IPS-18a (cell line): ENCODE measurements around the gene KCNIP4.

Source experiments
- H3K27ac ChIP-seq: one replicate; pipeline ENCODE4 v1.5.1; 2013; ENCODE audit warnings: low read length
- H3K27me3 ChIP-seq: one replicate; pipeline ENCODE4 v1.6.1; 2013; ENCODE audit warnings: mild to moderate bottlenecking, low read length; ENCODE audit not compliant: control insufficient read depth, insufficient read depth
- H3K36me3 ChIP-seq: one replicate; pipeline ENCODE4 v1.6.1; 2013; ENCODE audit warnings: low read depth, low read length; ENCODE audit not compliant: control insufficient read depth
- H3K4me1 ChIP-seq: one replicate; pipeline ENCODE4 v1.6.1; 2013; ENCODE audit warnings: low read depth, low read length; ENCODE audit not compliant: control insufficient read depth
- H3K4me3 ChIP-seq: one replicate; pipeline ENCODE4 v1.5.1; 2013; ENCODE audit warnings: low read length
- H3K9ac ChIP-seq: one replicate; pipeline ENCODE4 v1.6.1; 2013; ENCODE audit warnings: mild to moderate bottlenecking, low read length, moderate library complexity
- H3K9me3 ChIP-seq: one replicate; pipeline ENCODE4 v1.6.1; 2013; ENCODE audit warnings: low read depth, low read length; ENCODE audit not compliant: control insufficient read depth

The KCNIP4 gene

DNA sequence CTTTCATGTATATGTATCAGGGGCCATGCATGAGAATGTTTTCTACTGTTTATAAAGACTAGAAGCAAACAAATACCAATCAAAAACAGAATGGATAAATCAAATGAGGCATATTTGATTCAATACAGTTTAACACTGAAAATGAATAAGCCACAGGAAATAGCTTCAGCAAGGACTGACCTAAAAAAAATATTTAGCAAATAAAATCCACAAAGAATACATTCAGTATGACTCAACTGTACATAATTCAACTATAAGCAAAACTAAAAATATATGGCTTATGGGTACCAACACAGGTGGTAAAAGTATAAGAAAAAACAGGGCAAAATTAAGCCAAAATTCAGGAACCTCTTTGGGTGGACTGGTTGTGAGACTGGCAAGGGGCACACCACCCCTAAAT is 112.9 kb downstream of the KCNIP4 start:
- H3K27me3 ChIP-seq, result no peaks in the 10 kb centered on the region
- peaks cover 5% of the 10 kb centered on the region for H3K9me3 ChIP-seq
- H3K4me1 ChIP-seq, result no peaks in the 10 kb centered on the region
- no peak overlapping the region for H3K9ac ChIP-seq
- no peak overlapping the region for H3K27ac ChIP-seq
- H3K4me3 ChIP-seq, result no peak overlapping the region
- no peaks in the 10 kb centered on the region for H3K36me3 ChIP-seq

DNA sequence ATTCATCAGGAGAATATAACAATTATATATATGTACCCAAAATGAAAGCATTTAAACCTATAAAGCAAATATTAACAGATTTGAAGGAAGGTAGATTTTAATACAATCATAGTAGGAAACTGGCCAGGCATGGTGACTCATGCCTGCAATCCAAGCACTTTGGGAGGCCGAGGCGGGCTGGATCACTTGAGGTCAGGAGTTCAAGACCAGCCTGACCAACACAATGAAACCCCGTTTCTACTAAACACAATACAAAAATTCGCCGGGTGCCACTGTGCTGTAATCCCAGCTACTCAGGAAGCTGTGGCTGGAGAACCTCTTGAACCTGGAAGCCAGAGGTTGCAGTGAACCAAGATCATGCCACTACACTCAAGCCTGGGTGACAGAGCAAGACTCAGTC is 118.3 kb downstream of the KCNIP4 start:
- Histone ChIP-seq H3K4me3 (no peak overlapping the region), H3K9me3 (peaks cover 5% of the 10 kb centered on the region), H3K4me1 (no peaks in the 10 kb centered on the region), H3K27me3 (no peaks in the 10 kb centered on the region), H3K36me3 (no peaks in the 10 kb centered on the region), H3K9ac (no peak overlapping the region), H3K27ac (no peak overlapping the region)

DNA sequence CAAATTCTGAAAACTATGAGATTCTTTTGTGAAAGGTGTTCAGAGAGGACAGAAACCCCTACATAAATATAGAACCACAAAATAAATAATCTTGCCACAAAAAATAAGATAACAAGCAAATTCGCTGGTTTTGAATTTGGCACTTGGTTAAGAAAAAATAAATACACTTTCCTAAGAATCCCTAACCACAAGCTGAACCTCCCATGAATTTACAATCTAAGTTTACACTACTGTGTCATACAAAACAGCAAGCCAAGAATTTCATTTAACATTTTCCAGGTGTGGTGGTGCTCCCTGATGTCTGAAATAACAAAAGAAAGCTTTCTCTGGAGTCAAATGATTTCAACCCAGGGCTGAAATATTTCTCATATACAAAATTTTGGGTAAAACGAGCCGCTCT is 121.0 kb downstream of the KCNIP4 start:
- Histone ChIP-seq H3K27me3 (no peaks in the 10 kb centered on the region), H3K27ac (no peak overlapping the region), H3K36me3 (no peaks in the 10 kb centered on the region), H3K4me1 (no peaks in the 10 kb centered on the region), H3K9me3 (peaks cover 5% of the 10 kb centered on the region), H3K4me3 (no peak overlapping the region), H3K9ac (no peak overlapping the region)

DNA sequence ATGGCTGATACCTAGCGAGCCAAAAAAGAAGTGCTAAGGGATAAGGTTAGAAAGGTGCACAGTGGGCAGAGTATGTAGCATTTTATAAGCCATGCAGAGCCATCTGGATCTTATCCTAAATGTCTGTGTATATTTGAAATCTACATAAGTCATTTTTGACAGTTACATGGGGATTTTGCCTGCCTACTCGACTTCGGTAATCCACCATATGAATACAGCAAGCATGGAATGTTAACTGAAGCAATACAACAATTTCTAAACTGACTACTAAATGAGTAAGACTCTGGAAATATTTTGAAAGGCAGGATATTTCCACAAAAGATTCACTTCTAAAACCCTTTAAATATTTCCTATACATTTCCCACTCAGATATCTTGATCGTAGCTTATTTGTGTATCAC is 122.5 kb downstream of the KCNIP4 start:
- peaks cover 3% of the 10 kb centered on the region for H3K9me3 ChIP-seq
- H3K4me1 ChIP-seq, result no peaks in the 10 kb centered on the region
- no peaks in the 10 kb centered on the region for H3K27me3 ChIP-seq
- H3K36me3 ChIP-seq, result no peaks in the 10 kb centered on the region
- H3K9ac ChIP-seq, result no peak overlapping the region
- no peak overlapping the region for H3K4me3 ChIP-seq
- H3K27ac ChIP-seq, result no peak overlapping the region

DNA sequence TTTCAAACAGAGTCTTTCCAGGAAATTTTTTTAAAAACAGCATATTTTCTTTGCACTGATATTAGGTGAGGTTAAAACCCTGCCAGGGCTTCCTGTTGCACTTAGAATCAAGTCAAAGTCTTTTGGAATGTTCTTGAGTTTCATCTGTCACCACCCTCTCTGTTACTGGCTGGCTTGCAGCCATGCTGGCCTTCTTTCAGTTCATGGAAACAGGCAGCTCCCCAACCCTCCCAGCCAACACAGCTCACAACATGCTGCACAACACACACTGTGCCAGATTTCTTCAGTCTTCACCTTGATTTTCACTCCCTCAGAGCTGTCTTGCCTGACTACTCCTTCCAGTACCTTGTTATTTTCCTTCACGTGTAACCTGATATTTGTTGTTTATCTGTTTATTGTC is 129.5 kb downstream of the KCNIP4 start:
- no peak overlapping the region for H3K9ac ChIP-seq
- H3K27ac ChIP-seq, result no peak overlapping the region
- no peaks in the 10 kb centered on the region for H3K27me3 ChIP-seq
- no peaks in the 10 kb centered on the region for H3K9me3 ChIP-seq
- H3K36me3 ChIP-seq, result no peaks in the 10 kb centered on the region
- no peaks in the 10 kb centered on the region for H3K4me1 ChIP-seq
- H3K4me3 ChIP-seq, result no peak overlapping the region

DNA sequence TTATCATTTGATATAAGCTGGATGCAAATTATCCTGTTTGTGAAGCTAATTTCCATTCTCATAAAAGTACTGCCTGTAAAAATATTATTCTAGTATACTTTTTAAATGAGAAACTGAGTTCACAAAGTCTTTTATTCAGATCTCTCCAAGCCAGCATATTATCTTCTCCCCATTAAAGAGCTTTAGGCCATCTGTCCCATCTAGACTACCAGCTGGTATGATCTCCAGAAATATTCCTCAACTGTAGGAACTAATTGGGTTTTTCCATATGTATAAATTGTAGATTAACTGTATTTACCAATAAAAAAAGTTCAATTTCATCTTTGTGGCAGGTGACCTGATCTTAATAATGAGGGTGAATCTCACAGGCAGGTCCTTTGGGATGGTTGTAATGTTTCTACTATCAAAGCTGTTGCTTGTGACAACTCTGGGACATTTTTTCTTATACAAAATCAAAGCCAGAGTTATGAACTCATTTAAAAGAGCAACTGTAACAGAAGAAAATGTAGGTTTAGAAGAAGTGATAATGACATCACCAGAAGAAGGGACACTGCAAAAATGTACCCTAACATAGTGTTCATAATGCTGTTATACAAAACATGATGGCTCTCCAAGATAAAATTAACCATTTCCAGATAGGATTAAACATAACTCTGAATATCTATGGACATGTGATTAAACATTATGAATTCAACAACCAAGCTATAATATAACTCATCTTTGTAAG is 132.8 kb downstream of the KCNIP4 start:
- Histone ChIP-seq H3K9ac (no peak overlapping the region), H3K9me3 (no peaks in the 10 kb centered on the region), H3K36me3 (no peaks in the 10 kb centered on the region), H3K4me1 (no peaks in the 10 kb centered on the region), H3K4me3 (no peak overlapping the region), H3K27ac (no peak overlapping the region), H3K27me3 (no peaks in the 10 kb centered on the region)

DNA sequence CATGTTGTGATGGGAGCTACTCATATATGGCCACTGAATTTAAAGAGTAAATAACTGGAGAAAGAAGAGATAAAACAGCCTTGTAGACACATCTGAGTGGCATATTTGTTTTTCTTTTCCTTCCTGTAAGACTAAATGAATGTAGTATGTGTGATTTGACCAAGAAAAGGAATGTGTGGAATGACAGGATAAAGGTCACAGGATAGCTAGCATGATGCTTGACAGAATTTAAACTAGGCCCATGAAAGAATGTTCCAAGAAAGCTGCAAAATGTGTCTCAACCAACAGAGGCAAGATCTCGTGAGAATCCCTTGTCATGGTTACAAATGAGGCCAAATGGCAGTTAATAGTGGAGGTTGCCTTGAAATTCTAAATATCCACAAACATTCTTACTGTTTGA is 137.0 kb downstream of the KCNIP4 start:
- Histone ChIP-seq H3K27me3 (no peaks in the 10 kb centered on the region), H3K36me3 (no peaks in the 10 kb centered on the region), H3K4me3 (no peak overlapping the region), H3K4me1 (no peaks in the 10 kb centered on the region), H3K27ac (no peak overlapping the region), H3K9ac (no peak overlapping the region), H3K9me3 (no peaks in the 10 kb centered on the region)

DNA sequence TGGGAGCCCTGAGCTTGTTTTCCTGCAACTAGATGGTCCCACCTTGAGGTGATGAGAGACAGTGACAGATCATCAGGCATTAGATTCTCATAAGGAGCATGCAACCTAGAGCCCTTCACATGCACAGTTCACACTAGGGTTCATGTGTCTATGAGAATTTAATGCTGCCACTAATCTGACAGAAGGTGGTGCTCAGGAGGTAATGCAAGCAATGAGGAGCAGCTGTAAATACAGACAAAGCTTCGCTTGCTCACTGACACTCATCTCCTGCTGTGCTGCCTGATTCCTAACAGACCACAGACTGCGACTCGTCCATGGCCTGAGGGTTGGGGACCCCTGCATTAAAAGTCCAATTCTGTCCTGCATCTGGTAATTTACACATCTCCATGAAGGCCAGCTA is 141.6 kb downstream of the KCNIP4 start:
- Histone ChIP-seq H3K4me1 (no peaks in the 10 kb centered on the region), H3K36me3 (no peaks in the 10 kb centered on the region), H3K27me3 (no peaks in the 10 kb centered on the region), H3K27ac (no peak overlapping the region), H3K9ac (no peak overlapping the region), H3K9me3 (no peaks in the 10 kb centered on the region), H3K4me3 (no peak overlapping the region)

DNA sequence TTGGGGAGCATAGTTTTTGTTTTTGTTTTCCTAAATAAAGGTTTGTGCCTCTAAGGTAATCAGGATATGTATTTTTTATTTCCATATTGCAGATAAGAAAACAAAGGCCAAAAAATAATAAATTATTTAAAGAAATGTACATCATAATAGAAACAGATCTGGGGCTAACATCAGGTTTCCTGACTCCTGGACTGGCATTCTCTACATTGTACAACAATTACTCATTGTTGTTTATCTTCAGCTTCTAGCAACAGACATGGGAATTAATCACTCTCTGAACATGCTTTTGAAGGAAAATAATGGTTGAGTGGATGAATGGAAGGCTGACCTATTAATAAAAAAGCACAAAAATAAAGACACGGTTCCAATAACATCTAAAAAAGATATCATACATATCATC is 146.2 kb downstream of the KCNIP4 start:
- Histone ChIP-seq H3K9ac (no peak overlapping the region), H3K27me3 (no peaks in the 10 kb centered on the region), H3K27ac (no peak overlapping the region), H3K4me1 (no peaks in the 10 kb centered on the region), H3K9me3 (no peaks in the 10 kb centered on the region), H3K36me3 (no peaks in the 10 kb centered on the region), H3K4me3 (no peak overlapping the region)

DNA sequence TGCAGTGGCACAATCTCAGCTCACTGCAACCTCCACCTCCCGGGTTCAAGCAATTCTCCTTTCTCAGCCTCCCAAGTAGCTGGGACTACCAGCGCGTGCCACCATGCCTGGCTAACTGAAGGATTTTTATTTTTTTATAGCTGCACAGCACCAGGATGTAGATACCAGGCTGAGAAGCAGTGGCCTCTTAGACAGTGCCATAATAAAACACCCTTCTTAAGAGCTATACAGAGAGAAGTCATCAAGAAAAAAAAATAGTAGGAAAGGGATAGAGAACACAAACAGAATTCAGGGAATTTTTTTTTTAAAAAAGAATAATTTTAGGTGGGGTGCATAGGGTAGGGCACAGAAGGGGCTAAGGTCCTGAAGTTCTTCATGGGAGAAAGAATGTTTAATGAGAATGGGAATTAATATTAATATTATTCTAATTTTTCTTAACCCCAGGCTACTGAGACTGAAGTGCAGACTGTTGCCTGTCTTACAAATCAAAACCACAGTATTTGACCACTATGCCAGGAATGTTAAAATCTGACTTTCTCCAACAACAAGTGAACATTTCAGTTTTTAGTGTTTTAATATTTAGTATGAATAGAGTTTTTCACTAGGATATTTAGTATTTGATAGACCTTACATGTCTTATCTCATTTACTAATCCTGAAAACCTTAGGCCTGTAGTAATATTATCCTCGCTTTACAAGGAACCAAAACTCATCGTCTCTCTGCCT is 146.7 kb downstream of the KCNIP4 start:
- Histone ChIP-seq H3K36me3 (no peaks in the 10 kb centered on the region), H3K4me3 (no peak overlapping the region), H3K9ac (no peak overlapping the region), H3K27ac (no peak overlapping the region), H3K4me1 (no peaks in the 10 kb centered on the region), H3K9me3 (no peaks in the 10 kb centered on the region), H3K27me3 (no peaks in the 10 kb centered on the region)

DNA sequence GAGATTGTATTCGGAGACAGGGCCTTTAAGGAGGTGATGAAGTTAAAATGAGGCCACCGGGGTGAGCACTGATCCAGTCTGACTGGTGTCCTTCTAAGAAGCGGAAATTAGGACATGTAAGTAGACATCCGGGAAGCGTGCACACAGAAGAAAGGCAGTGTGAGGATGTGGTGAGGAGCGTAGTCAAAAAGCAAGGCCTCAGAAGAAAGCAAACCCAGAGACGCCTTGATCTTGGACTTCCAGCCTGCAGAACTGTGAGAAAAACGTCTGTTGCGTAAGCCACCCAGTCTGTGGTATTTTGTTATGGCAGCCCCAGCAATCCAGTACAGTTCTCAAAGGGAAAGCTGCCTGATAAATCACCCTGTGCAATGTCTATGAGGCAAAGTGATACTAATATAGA is 153.5 kb downstream of the KCNIP4 start:
- H3K27me3 ChIP-seq, result no peaks in the 10 kb centered on the region
- no peaks in the 10 kb centered on the region for H3K9me3 ChIP-seq
- H3K27ac ChIP-seq, result no peak overlapping the region
- H3K4me3 ChIP-seq, result no peak overlapping the region
- H3K9ac ChIP-seq, result no peak overlapping the region
- H3K4me1 ChIP-seq, result no peaks in the 10 kb centered on the region
- no peaks in the 10 kb centered on the region for H3K36me3 ChIP-seq

DNA sequence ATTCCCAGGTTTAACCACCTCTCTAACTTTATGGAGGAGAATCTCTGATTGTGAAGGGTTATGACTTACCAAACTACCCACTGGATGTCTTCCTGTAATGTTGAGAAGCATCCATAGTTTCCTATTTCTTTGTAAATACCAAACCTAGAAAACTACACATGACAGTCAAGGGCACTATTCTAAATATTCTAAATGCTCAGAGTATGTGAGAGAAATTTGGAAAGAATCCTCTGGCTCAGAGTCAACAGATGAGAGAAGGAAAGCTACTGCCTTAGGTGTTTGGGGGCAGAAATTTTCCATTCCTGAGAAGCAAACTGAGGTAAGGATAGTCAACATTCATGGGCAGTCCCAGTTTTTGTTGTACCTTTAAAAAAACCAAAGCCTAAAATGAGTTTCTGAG is 155.8 kb downstream of the KCNIP4 start:
- Histone ChIP-seq H3K9me3 (no peaks in the 10 kb centered on the region), H3K27ac (no peak overlapping the region), H3K4me3 (no peak overlapping the region), H3K36me3 (no peaks in the 10 kb centered on the region), H3K4me1 (no peaks in the 10 kb centered on the region), H3K27me3 (no peaks in the 10 kb centered on the region), H3K9ac (no peak overlapping the region)
